PC-3 (cell line): ENCODE results near the gene SULT2B1. TPM values are rescaled to one million over a fixed set of nuclear protein-coding genes. Genes with fewer than 3 reads are reported as not detected.

Experiments
- ATAC-seq: fragments of 200-7000 bp; cut with Tn5 transposase; 2 replicates; pipeline ENCODE4 v1.9.1; 2020; ENCODE audit warnings: mild to moderate bottlenecking, moderate library complexity
- BruUV-seq: library from RNA; stranded (reverse); fragments of 400-500 nt; replicated peaks from 2 replicates; lab custom pipeline; 2021; lab: Mats Ljungman, UMichigan
- CTCF ChIA-PET: fragments of 300-600 bp; sonication (Branson Sonifier 250); formaldehyde crosslinking; loops from one replicate; lab custom pipeline; 2022; ENCODE audit warnings: antibody characterized with exemption; lab: Charles Lee
- POLR2A ChIA-PET: fragments of 300-600 bp; sonication (Branson Sonifier 250); formaldehyde crosslinking; loops from one replicate; lab custom pipeline; 2022; ENCODE audit warnings: antibody characterized with exemption; ENCODE audit not compliant: unreplicated experiment; lab: Charles Lee
- DNase-seq: peaks from one replicate; pipeline ENCODE4 v3.0.0-alpha.2; 2015
- H2AFZ ChIP-seq: fragments of 300-600 bp; sonication (generic); 2 replicates; pipeline ENCODE4 v1.6.0; 2016; ENCODE audit warnings: antibody characterized with exemption, low read length
- H3F3A ChIP-seq: fragments of 300-600 bp; sonication (generic); one replicate; pipeline ENCODE4 v1.6.0; 2017; ENCODE audit warnings: antibody characterized with exemption, low read length, control low read depth, mild to moderate bottlenecking; ENCODE audit not compliant: unreplicated experiment
- H3K27ac ChIP-seq: fragments of 300-600 bp; sonication (generic); 2 replicates; pipeline ENCODE4 v1.5.1; 2016; ENCODE audit warnings: mild to moderate bottlenecking, low read length
- H3K27me3 ChIP-seq: fragments of 300-600 bp; sonication (generic); 2 replicates; pipeline ENCODE4 v1.6.1; 2016; ENCODE audit warnings: low read length, mixed read lengths
- H3K36me3 ChIP-seq: fragments of 300-600 bp; sonication (generic); 2 replicates; pipeline ENCODE4 v1.6.1; 2016; ENCODE audit warnings: low read depth, mixed run types, low read length, mixed read lengths
- H3K4me1 ChIP-seq: fragments of 300-600 bp; sonication (generic); 2 replicates; pipeline ENCODE4 v1.5.1; 2016; ENCODE audit warnings: low read length; ENCODE audit not compliant: insufficient read depth
- H3K4me2 ChIP-seq: fragments of 300-600 bp; sonication (generic); 2 replicates; pipeline ENCODE4 v1.6.0; 2016; ENCODE audit warnings: low read length
- H3K4me3 ChIP-seq: fragments of 300-600 bp; sonication (generic); 2 replicates; pipeline ENCODE4 v1.5.1; 2016; ENCODE audit warnings: mild to moderate bottlenecking, low read length, mixed read lengths
- H3K79me2 ChIP-seq: fragments of 300-600 bp; sonication (generic); 2 replicates; pipeline ENCODE4 v1.6.1; 2017; ENCODE audit warnings: low read length, mixed read lengths
- H3K9ac ChIP-seq: fragments of 300-600 bp; sonication (generic); 2 replicates; pipeline ENCODE4 v1.6.0; 2016; ENCODE audit warnings: mild to moderate bottlenecking, low read length
- H3K9me2 ChIP-seq: fragments of 300-600 bp; sonication (generic); replicated peaks from 2 replicates; pipeline ENCODE4 v1.6.1; 2016; ENCODE audit warnings: mixed run types, low read length, mixed read lengths
- H3K9me3 ChIP-seq: fragments of 300-600 bp; sonication (generic); 2 replicates; pipeline ENCODE4 v1.6.1; 2016; ENCODE audit warnings: low read length, mixed read lengths
- H4K20me1 ChIP-seq: fragments of 300-600 bp; sonication (generic); 2 replicates; pipeline ENCODE4 v1.6.1; 2016; ENCODE audit warnings: low read length, mixed read lengths
- CTCF ChIP-seq: fragments of 300-600 bp; sonication (generic); conservative IDR thresholded peaks from 2 replicates; pipeline ENCODE4 v1.5.1; 2017; ENCODE audit warnings: antibody characterized with exemption, low read depth, mild to moderate bottlenecking, low read length
- EZH2 ChIP-seq: fragments of 300-600 bp; sonication (generic); IDR thresholded peaks from one replicate; pipeline ENCODE4 v1.6.1; 2017; ENCODE audit warnings: antibody characterized with exemption, mild to moderate bottlenecking, low read length; ENCODE audit not compliant: unreplicated experiment
- EZH2phosphoT487 ChIP-seq: fragments of 300-600 bp; sonication (generic); IDR thresholded peaks from 2 replicates; pipeline ENCODE4 v1.6.1; 2018; ENCODE audit warnings: mild to moderate bottlenecking, antibody characterized with exemption, low read length, borderline replicate concordance
- intact Hi-C: fragments of 100-400 bp; cut with micrococcal nuclease; formaldehyde crosslinking; loops from 2 replicates; pipeline ENCODE4 v1.9.0; 2023
- total RNA-seq: library from RNA; depleted of rRNA; stranded (reverse); fragments of >200 nt; gene quantifications from 2 replicates; pipeline ENCODE4 v1.2.3, GENCODE V29; 2014

SULT2B1 gene
- total RNA-seq, 1 experiment from 2014 or later = 6.7 TPM

GRCh38 chr19:48611872-48612271, 59.9 kb downstream of the SULT2B1 start:
- no peak overlapping the region for H2AFZ ChIP-seq
- no peak overlapping the region for H3K4me2 ChIP-seq
- H3K9me2 ChIP-seq = no peaks in the 10 kb centered on the region
- ATAC-seq = no peak
- CTCF ChIA-PET = no interaction called here
- H3K4me1 ChIP-seq = peaks cover 12% of the 10 kb centered on the region; the same call in 1 of the 2 replicates
- no peaks in the 10 kb centered on the region for H3F3A ChIP-seq
- intact Hi-C loops = no loop called here
- no peak overlapping the region for H3K27ac ChIP-seq
- H3K9ac ChIP-seq = no peak overlapping the region
- H3K79me2 ChIP-seq = peaks cover 13% of the 10 kb centered on the region
- no peak overlapping the region for H3K4me3 ChIP-seq
- TF ChIP-seq EZH2 = no peak
- no peak for TF ChIP-seq CTCF
- TF ChIP-seq EZH2phosphoT487 = no peak
- DNase-seq = no peak
- POLR2A ChIA-PET = no interaction called here
- no peaks in the 10 kb centered on the region for H3K9me3 ChIP-seq
- no TSS peak for BruUV-seq
- no peaks in the 10 kb centered on the region for H3K27me3 ChIP-seq
- H4K20me1 ChIP-seq = peaks cover 15% of the 10 kb centered on the region
- H3K36me3 ChIP-seq = peaks cover 18% of the 10 kb centered on the region

GRCh38 chr19:48613024-48613851, 61.3 kb downstream of the SULT2B1 start:
- POLR2A ChIA-PET = interaction anchor here (1.2 kb wide), 1 partner anchor 15 kb away, joined by 3 read pairs; no protein-coding TSS in a partner anchor
- Histone ChIP-seq H3K4me1 (peaks cover 21% of the 10 kb centered on the region), H3K79me2 (peaks cover 27% of the 10 kb centered on the region), H3K27ac (no peak overlapping the region), H3K9me2 (no peaks in the 10 kb centered on the region), H3K9me3 (no peaks in the 10 kb centered on the region), H3K27me3 (no peaks in the 10 kb centered on the region), H2AFZ (no peak overlapping the region), H3K4me3 (no peak overlapping the region), H3K36me3 (peaks cover 31% of the 10 kb centered on the region), H4K20me1 (peaks cover 28% of the 10 kb centered on the region), H3K9ac (no peak overlapping the region), H3K4me2 (no peak overlapping the region), H3F3A (no peaks in the 10 kb centered on the region)
- ATAC-seq (no peak), DNase-seq (no peak)
- no TSS peak for BruUV-seq
- intact Hi-C loops = no loop called here
- CTCF ChIA-PET = no interaction called here
- TF ChIP-seq EZH2phosphoT487 (no peak), CTCF (no peak), EZH2 (no peak)

GRCh38 chr19:48613852-48614435, 62.0 kb downstream of the SULT2B1 start:
- intact Hi-C loops = no loop called here
- BruUV-seq = no TSS peak
- TF ChIP-seq CTCF (no peak), EZH2 (no peak), EZH2phosphoT487 (no peak)
- Histone ChIP-seq H3K79me2 (peaks cover 34% of the 10 kb centered on the region), H3K9me2 (no peaks in the 10 kb centered on the region), H3K4me3 (no peak overlapping the region), H3K4me2 (no peak overlapping the region), H4K20me1 (peaks cover 32% of the 10 kb centered on the region), H3K9me3 (no peaks in the 10 kb centered on the region), H3K4me1 (peaks cover 21% of the 10 kb centered on the region), H3K9ac (no peak overlapping the region), H3K36me3 (peaks cover 35% of the 10 kb centered on the region), H3K27me3 (no peaks in the 10 kb centered on the region), H2AFZ (no peak overlapping the region), H3F3A (no peaks in the 10 kb centered on the region), H3K27ac (no peak overlapping the region)
- CTCF ChIA-PET = no interaction called here
- no peak; the same call in 1 of the 2 replicates for ATAC-seq
- no peak for DNase-seq
- POLR2A ChIA-PET = no interaction called here
